NT2/D1 (cell line): ENCODE results near the gene BCLAF1.
A peak's percentile ranks its signal among the peaks of the same experiment; 100 is the strongest.

Source experiments
- DNase-seq: peaks from one replicate; pipeline ENCODE4 v3.0.0-alpha.2; 2011; ENCODE audit warnings: low read depth, low spot score
- H3K27me3 ChIP-seq: 2 replicates; pipeline ENCODE4 v1.6.0; 2011; ENCODE audit warnings: mild to moderate bottlenecking; ENCODE audit not compliant: insufficient read length, insufficient read depth
- H3K36me3 ChIP-seq: 2 replicates; pipeline ENCODE4 v1.6.1; 2011; ENCODE audit warnings: mild to moderate bottlenecking, low read length, mixed read lengths; ENCODE audit not compliant: insufficient read depth, insufficient read length
- H3K4me1 ChIP-seq: 2 replicates; pipeline ENCODE4 v1.5.1; 2011; ENCODE audit not compliant: insufficient read depth, insufficient read length
- H3K4me3 ChIP-seq: 2 replicates; pipeline ENCODE4 v1.5.1; 2011; ENCODE audit warnings: low read depth; ENCODE audit not compliant: insufficient read length
- H3K9ac ChIP-seq: 2 replicates; pipeline ENCODE4 v1.6.0; 2011; ENCODE audit warnings: low read depth; ENCODE audit not compliant: insufficient read length
- H3K9me3 ChIP-seq: 2 replicates; pipeline ENCODE4 v1.5.1; 2011; ENCODE audit warnings: mild to moderate bottlenecking, low read length; ENCODE audit not compliant: insufficient read depth
- SUZ12 ChIP-seq: IDR thresholded peaks from 2 replicates; pipeline ENCODE4 v1.6.1; 2011; ENCODE audit not compliant: insufficient read length, insufficient read depth; ENCODE audit errors: extremely low read depth
- YY1 ChIP-seq: IDR thresholded peaks from 2 replicates; pipeline ENCODE4 v1.6.1; 2011; ENCODE audit not compliant: insufficient read length, insufficient read depth
- ZNF274 ChIP-seq: IDR thresholded peaks from 2 replicates; pipeline ENCODE4 v1.6.1; 2011; ENCODE audit warnings: mild to moderate bottlenecking, low read depth, low read length

The BCLAF1 gene

GRCh38 chr6:136209496-136209895, 80.2 kb downstream of the BCLAF1 start:
- no peak for DNase-seq
- H3K9ac ChIP-seq: no peak overlapping the region
- TF ChIP-seq YY1 (no peak), SUZ12 (no peak), ZNF274 (no peak)
- no peaks in the 10 kb centered on the region for H3K27me3 ChIP-seq
- no peaks in the 10 kb centered on the region for H3K4me1 ChIP-seq
- no peaks in the 10 kb centered on the region for H3K36me3 ChIP-seq
- no peaks in the 10 kb centered on the region; the same call in 1 of the 2 replicates for H3K9me3 ChIP-seq
- H3K4me3 ChIP-seq: no peak overlapping the region

DNA sequence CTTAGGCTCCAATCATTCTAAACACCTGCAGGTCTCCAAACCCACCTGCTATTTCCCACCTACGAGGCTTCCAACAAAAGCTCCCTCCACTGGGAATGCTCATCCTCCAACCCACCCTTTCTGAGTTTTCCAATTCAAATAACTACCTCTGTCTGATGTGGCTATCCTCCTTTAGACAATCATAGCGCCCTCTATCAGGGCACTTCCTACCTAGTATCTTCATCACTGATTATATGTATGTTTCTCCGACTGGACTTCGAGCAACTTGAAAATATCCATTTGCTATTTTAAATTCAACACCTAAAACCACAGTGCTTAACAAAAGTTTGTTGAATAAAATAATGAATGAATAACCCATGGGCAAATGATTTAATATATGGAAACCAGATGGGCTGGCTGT, 80.9 kb downstream of the BCLAF1 start:
- DNase-seq: peak; percentile 2
- TF ChIP-seq YY1: no peak

More for the DNA sequence above, 80.9 kb downstream of the BCLAF1 start:
- Histone ChIP-seq H3K4me1 (no peaks in the 10 kb centered on the region), H3K4me3 (no peak overlapping the region), H3K9ac (no peak overlapping the region), H3K9me3 (no peaks in the 10 kb centered on the region; the same call in 1 of the 2 replicates), H3K27me3 (no peaks in the 10 kb centered on the region), H3K36me3 (no peaks in the 10 kb centered on the region)
